Liver (tissue), 9 donors: Measurements from ENCODE around the gene NSUN3. TPM values are rescaled to one million over a fixed set of nuclear protein-coding genes. Genes with fewer than 3 reads are reported as not detected.

Experiments used
- DNase-seq: peaks from one replicate; pipeline ENCODE4 v3.0.0-alpha.2; 2017; ENCODE audit warnings: low spot score
- H3K27ac ChIP-seq, 2 donors: one replicate each; pipeline ENCODE4 v1.7.0; 2013; ENCODE audit warnings: inconsistent platforms in 2 of 2, low read length in 2 of 2, control low read depth in 1 of 2, low read depth in 1 of 2, mild to moderate bottlenecking in 1 of 2
- H3K27me3 ChIP-seq, 4 donors: one replicate each; pipeline versions ENCODE4 v1.6.1 to v1.7.0; 2013; ENCODE audit warnings: low read length in 3 of 4, inconsistent platforms in 1 of 4, mild to moderate bottlenecking in 1 of 4, moderate library complexity in 1 of 4; ENCODE audit not compliant: control insufficient read depth in 4 of 4, insufficient read depth in 4 of 4
- H3K36me3 ChIP-seq, 4 donors: one replicate each; pipeline versions ENCODE4 v1.6.1 to v1.7.0; 2013; ENCODE audit warnings: low read length in 3 of 4, mild to moderate bottlenecking in 3 of 4, low read depth in 1 of 4, moderate library complexity in 1 of 4; ENCODE audit not compliant: control insufficient read depth in 4 of 4, insufficient read depth in 3 of 4
- H3K4me1 ChIP-seq, 4 donors: one replicate each; pipeline versions ENCODE4 v1.6.1 to v1.7.0; 2013; ENCODE audit warnings: low read length in 3 of 4, mild to moderate bottlenecking in 3 of 4, moderate library complexity in 1 of 4; ENCODE audit not compliant: control insufficient read depth in 4 of 4, insufficient read depth in 4 of 4
- H3K4me3 ChIP-seq, 3 donors: one replicate each; pipeline versions ENCODE4 v1.6.1 to v1.7.0; 2013; ENCODE audit warnings: low read length in 3 of 3, control low read depth in 1 of 3, low read depth in 1 of 3, mild to moderate bottlenecking in 1 of 3
- H3K9ac ChIP-seq, 2 donors: one replicate each; pipeline ENCODE4 v1.7.0; 2013; ENCODE audit warnings: low read length in 2 of 2, mild to moderate bottlenecking in 2 of 2, moderate library complexity in 2 of 2, control low read depth in 1 of 2, low read depth in 1 of 2
- H3K9me3 ChIP-seq, 4 donors: one replicate each; pipeline versions ENCODE4 v1.6.1 to v1.7.0; 2013; ENCODE audit warnings: low read length in 3 of 4; ENCODE audit not compliant: control insufficient read depth in 4 of 4
- EGR1 ChIP-seq, 2 donors: IDR thresholded peaks; 2 replicates each; pipeline ENCODE4 v1.6.1; 2016 to 2018; ENCODE audit warnings: antibody characterized with exemption in 2 of 2, low read depth in 2 of 2
- FOXA1 ChIP-seq: IDR thresholded peaks from 2 replicates; pipeline ENCODE4 v1.6.1; 2016; ENCODE audit warnings: antibody characterized with exemption
- GABPA ChIP-seq, 2 donors: IDR thresholded peaks in 1 of 2; conservative IDR thresholded peaks in 1 of 2; 2 replicates each; pipeline ENCODE4 v1.6.1; 2016; ENCODE audit warnings: antibody characterized with exemption in 2 of 2, mild to moderate bottlenecking in 1 of 2, moderate library complexity in 1 of 2
- HNF4A ChIP-seq, 2 donors: conservative IDR thresholded peaks; 2 replicates each; pipeline ENCODE4 v1.6.1; 2016; ENCODE audit warnings: antibody characterized with exemption in 2 of 2, mild to moderate bottlenecking in 2 of 2
- HNF4G ChIP-seq: IDR thresholded peaks from 2 replicates; pipeline ENCODE4 v1.6.1; 2016; ENCODE audit warnings: antibody characterized with exemption
- JUND ChIP-seq, 2 donors: IDR thresholded peaks; 2 replicates each; pipeline ENCODE4 v1.6.1; 2016; ENCODE audit warnings: antibody characterized with exemption in 2 of 2
- RAD21 ChIP-seq, 2 donors: IDR thresholded peaks; 2 replicates each; pipeline ENCODE4 v1.6.1; 2016; ENCODE audit warnings: antibody characterized with exemption in 2 of 2, mild to moderate bottlenecking in 2 of 2
- RXRA ChIP-seq, 2 donors: IDR thresholded peaks; 2 replicates each; pipeline ENCODE4 v1.6.1; 2017 to 2018; ENCODE audit warnings: antibody characterized with exemption in 2 of 2, mild to moderate bottlenecking in 1 of 2
- SP1 ChIP-seq: IDR thresholded peaks from 2 replicates; pipeline ENCODE4 v1.6.1; 2018; ENCODE audit warnings: antibody characterized with exemption, mild to moderate bottlenecking
- TAF1 ChIP-seq: conservative IDR thresholded peaks from 2 replicates; pipeline ENCODE4 v1.6.1; 2016; ENCODE audit warnings: antibody characterized with exemption, mild to moderate bottlenecking
- YY1 ChIP-seq: IDR thresholded peaks from 2 replicates; pipeline ENCODE4 v1.6.1; 2016; ENCODE audit warnings: antibody characterized with exemption, mild to moderate bottlenecking
- WGBS: extraction: QIAGEN DNeasy Blood & Tissue Kit; methylation state at CpG from one replicate; pipeline ENCODE4 v1.1.7; 2013; 5-methylcytosine and 5-hydroxymethylcytosine counted together
- polyA plus RNA-seq, 2 donors: library from polyadenylated mRNA; stranded (reverse) in 1 of 2; unstranded in 1 of 2; fragments of 200-250 nt in 1 of 2; fragments of >200 nt in 1 of 2; fragmentation: Nextera tagmentation in 1 of 2; extraction: Ambion mirVana in 1 of 2; gene quantifications; one replicate each; pipeline versions ENCODE4 v1.2.1 to v1.2.3, GENCODE V29; 2013 to 2015
- total RNA-seq, 2 donors: library from RNA; depleted of rRNA; stranded (reverse); fragments of >200 nt; gene quantifications; one replicate each; pipeline ENCODE4 v1.2.3, GENCODE V29; 2014
- TF ChIP-seq, protein P1 (sequence below): IDR thresholded peaks from 2 replicates; pipeline ENCODE4 v1.6.1; 2016; ENCODE audit warnings: antibody characterized with exemption
- TF ChIP-seq, protein P2 (sequence below): IDR thresholded peaks from 2 replicates; pipeline ENCODE4 v1.6.1; 2016; ENCODE audit warnings: antibody characterized with exemption
- TF ChIP-seq, protein P3 (sequence below): IDR thresholded peaks from 2 replicates; pipeline ENCODE4 v1.6.1; 2016; ENCODE audit warnings: antibody characterized with exemption, mild to moderate bottlenecking
- TF ChIP-seq, protein P4 (sequence below): IDR thresholded peaks from 2 replicates; pipeline ENCODE4 v1.6.1; 2016; ENCODE audit warnings: antibody characterized with exemption
- TF ChIP-seq, protein P5 (sequence below): fragments of 150-350 bp; IDR thresholded peaks from 2 replicates; pipeline ENCODE4 v1.5.1; 2017; ENCODE audit warnings: improper control_type of control experiment, low read depth, low read length; ENCODE audit not compliant: missing input control
- donor health status: healthy.
- donor health status: healthy.
- donor health status: healthy.
- donor health status: healthy.
- donor health status: healthy.

Gene NSUN3
- total and polyA plus RNA-seq, 4 donors = 3.8 to 14.6 (median 8.1) TPM

DNA sequence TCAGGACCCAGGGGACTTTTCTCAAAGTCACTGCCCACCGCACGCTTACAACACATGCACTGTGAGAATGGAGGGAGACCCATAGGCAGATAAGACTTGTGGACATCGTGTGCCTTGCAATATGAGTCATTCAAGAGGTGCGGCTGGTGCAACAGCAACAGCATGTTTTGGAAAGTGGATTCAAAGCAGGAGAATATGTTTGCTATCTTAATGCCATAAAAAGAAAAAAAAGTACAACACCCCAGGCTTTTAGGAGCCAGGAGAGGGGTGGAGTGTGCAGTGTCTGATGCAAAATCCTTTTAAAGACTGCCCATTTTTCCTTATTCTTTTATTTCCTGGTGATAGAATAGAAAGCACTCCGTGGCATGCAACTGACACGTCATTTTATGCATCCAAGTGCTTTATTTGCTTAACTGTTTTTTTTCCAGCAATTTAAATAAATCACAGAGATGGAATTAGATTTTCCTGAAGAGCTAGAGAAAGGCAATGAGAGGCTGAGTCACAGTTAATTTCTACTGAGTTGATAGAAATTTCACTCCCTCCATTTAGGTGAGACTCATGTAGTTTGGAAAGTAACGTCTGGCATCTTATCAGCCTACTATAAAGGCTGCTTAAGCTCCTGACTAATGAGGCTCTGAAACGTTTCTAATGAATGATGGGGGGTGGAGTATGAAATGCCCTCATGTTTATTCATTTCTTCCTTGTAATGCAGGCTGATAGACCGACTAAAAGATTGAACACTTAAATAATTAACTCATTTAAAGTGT is 96.4 kb downstream of the NSUN3 start:
- Histone ChIP-seq H3K36me3 (no peaks in the 10 kb centered on the region), H3K4me1 (no peaks in the 10 kb centered on the region), H3K27me3 (no peaks in the 10 kb centered on the region), H3K4me3 (no peak overlapping the region), H3K27ac (no peak overlapping the region), H3K9me3 (no peaks in the 10 kb centered on the region), H3K9ac (no peak overlapping the region)
- DNase-seq = no peak
- TF ChIP-seq YY1 (no peak), HNF4A (conservative IDR thresholded peaks at IDR 0.05) (no peak), GABPA (IDR thresholded peaks at IDR 0.05 in 1 of 2, conservative IDR thresholded peaks at IDR 0.05 in 1 of 2) (no peak)
- TF ChIP-seq, protein P1, sequence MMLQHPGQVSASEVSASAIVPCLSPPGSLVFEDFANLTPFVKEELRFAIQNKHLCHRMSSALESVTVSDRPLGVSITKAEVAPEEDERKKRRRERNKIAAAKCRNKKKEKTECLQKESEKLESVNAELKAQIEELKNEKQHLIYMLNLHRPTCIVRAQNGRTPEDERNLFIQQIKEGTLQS = no peak
- 59% methylated on average over 9 of the region's 9 CpGs for WGBS

DNA sequence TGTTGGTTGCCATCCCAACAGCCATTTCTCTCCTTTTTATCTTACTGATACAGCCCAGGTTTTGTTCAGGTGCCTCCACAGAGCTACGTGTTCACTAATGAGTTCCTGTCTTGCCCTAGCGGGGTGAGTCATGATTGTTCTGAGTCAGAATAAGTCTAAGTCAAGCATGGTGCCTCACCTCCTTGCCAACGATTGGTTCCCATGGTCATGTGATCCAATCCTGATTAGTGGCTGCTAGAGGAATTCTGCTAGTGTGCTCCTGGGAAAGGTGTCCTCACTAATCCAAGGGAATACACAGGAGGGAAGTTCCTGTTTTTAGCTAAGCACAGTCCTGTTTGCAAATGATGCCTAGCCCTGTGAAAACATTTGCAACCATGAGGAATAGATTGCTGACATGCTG is 99.8 kb downstream of the NSUN3 start:
- Histone ChIP-seq H3K36me3 (no peaks in the 10 kb centered on the region), H3K27ac (no peak overlapping the region)
- no peak for DNase-seq

More for the DNA sequence above, 99.8 kb downstream of the NSUN3 start:
- TF ChIP-seq TAF1 (no peak), SP1 (no peak), FOXA1 (no peak), HNF4A (conservative IDR thresholded peaks at IDR 0.05) (no peak), RXRA (IDR thresholded peaks at IDR 0.05) (no peak), YY1 (no peak), HNF4G (no peak), EGR1 (IDR thresholded peaks at IDR 0.05; ENCODE audit: low read depth in 2 of 2) (no peak), RAD21 (IDR thresholded peaks at IDR 0.05) (no peak), JUND (IDR thresholded peaks at IDR 0.05) (no peak)
- TF ChIP-seq, protein P1 = no peak
- TF ChIP-seq, protein P2, sequence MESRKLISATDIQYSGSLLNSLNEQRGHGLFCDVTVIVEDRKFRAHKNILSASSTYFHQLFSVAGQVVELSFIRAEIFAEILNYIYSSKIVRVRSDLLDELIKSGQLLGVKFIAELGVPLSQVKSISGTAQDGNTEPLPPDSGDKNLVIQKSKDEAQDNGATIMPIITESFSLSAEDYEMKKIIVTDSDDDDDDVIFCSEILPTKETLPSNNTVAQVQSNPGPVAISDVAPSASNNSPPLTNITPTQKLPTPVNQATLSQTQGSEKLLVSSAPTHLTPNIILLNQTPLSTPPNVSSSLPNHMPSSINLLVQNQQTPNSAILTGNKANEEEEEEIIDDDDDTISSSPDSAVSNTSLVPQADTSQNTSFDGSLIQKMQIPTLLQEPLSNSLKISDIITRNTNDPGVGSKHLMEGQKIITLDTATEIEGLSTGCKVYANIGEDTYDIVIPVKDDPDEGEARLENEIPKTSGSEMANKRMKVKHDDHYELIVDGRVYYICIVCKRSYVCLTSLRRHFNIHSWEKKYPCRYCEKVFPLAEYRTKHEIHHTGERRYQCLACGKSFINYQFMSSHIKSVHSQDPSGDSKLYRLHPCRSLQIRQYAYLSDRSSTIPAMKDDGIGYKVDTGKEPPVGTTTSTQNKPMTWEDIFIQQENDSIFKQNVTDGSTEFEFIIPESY = no peak
- TF ChIP-seq, protein P3, sequence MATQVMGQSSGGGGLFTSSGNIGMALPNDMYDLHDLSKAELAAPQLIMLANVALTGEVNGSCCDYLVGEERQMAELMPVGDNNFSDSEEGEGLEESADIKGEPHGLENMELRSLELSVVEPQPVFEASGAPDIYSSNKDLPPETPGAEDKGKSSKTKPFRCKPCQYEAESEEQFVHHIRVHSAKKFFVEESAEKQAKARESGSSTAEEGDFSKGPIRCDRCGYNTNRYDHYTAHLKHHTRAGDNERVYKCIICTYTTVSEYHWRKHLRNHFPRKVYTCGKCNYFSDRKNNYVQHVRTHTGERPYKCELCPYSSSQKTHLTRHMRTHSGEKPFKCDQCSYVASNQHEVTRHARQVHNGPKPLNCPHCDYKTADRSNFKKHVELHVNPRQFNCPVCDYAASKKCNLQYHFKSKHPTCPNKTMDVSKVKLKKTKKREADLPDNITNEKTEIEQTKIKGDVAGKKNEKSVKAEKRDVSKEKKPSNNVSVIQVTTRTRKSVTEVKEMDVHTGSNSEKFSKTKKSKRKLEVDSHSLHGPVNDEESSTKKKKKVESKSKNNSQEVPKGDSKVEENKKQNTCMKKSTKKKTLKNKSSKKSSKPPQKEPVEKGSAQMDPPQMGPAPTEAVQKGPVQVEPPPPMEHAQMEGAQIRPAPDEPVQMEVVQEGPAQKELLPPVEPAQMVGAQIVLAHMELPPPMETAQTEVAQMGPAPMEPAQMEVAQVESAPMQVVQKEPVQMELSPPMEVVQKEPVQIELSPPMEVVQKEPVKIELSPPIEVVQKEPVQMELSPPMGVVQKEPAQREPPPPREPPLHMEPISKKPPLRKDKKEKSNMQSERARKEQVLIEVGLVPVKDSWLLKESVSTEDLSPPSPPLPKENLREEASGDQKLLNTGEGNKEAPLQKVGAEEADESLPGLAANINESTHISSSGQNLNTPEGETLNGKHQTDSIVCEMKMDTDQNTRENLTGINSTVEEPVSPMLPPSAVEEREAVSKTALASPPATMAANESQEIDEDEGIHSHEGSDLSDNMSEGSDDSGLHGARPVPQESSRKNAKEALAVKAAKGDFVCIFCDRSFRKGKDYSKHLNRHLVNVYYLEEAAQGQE = no peak
- TF ChIP-seq, protein P4, sequence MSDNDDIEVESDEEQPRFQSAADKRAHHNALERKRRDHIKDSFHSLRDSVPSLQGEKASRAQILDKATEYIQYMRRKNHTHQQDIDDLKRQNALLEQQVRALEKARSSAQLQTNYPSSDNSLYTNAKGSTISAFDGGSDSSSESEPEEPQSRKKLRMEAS = no peak
- TF ChIP-seq, protein P5, sequence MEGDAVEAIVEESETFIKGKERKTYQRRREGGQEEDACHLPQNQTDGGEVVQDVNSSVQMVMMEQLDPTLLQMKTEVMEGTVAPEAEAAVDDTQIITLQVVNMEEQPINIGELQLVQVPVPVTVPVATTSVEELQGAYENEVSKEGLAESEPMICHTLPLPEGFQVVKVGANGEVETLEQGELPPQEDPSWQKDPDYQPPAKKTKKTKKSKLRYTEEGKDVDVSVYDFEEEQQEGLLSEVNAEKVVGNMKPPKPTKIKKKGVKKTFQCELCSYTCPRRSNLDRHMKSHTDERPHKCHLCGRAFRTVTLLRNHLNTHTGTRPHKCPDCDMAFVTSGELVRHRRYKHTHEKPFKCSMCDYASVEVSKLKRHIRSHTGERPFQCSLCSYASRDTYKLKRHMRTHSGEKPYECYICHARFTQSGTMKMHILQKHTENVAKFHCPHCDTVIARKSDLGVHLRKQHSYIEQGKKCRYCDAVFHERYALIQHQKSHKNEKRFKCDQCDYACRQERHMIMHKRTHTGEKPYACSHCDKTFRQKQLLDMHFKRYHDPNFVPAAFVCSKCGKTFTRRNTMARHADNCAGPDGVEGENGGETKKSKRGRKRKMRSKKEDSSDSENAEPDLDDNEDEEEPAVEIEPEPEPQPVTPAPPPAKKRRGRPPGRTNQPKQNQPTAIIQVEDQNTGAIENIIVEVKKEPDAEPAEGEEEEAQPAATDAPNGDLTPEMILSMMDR = no peak
- no peaks in the 10 kb centered on the region for H3K4me1 ChIP-seq
- H3K4me3 ChIP-seq = no peak overlapping the region
- no peaks in the 10 kb centered on the region for H3K9me3 ChIP-seq
- WGBS = 82% methylated on average over 3 of the region's 3 CpGs
- H3K9ac ChIP-seq = no peak overlapping the region
- no peaks in the 10 kb centered on the region for H3K27me3 ChIP-seq
